DOHH2 (cell line): ENCODE results near the gene RNF125.

Experiments
- EZH2phosphoT487 ChIP-seq: fragments of 200-600 bp; sonication (generic); IDR thresholded peaks from 2 replicates; pipeline ENCODE4 v1.6.1; 2017; ENCODE audit warnings: borderline replicate concordance, mild to moderate bottlenecking, antibody characterized with exemption, low read length, moderate library complexity, mixed read lengths
- TF ChIP-seq, protein P1 (sequence below): fragments of 200-600 bp; sonication (generic); IDR thresholded peaks from one replicate; pipeline ENCODE4 v1.5.1; 2014; ENCODE audit warnings: antibody characterized with exemption, mild to moderate bottlenecking, low read depth, low read length; ENCODE audit not compliant: poor library complexity, severe bottlenecking

DNA sequence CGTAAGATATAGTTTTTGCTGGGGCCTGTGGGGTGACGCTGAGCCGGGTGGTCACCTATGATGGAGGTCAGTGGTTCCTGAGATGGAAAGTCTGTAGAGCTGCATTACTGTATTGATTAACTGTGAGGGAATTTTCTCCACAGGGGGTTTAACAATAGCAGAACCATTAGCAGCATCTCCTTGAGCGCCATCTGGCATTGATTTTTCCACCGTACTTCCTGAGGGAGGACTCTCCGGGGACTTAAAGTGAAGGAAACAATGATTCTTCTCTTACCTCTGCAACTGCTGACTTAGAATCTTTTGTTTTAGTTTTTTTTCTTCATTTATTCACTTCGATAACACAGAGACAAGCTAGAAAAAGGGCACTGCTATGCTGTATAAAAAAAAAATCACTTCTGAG is 22.6 kb upstream of the RNF125 start:
- TF ChIP-seq, protein P1, sequence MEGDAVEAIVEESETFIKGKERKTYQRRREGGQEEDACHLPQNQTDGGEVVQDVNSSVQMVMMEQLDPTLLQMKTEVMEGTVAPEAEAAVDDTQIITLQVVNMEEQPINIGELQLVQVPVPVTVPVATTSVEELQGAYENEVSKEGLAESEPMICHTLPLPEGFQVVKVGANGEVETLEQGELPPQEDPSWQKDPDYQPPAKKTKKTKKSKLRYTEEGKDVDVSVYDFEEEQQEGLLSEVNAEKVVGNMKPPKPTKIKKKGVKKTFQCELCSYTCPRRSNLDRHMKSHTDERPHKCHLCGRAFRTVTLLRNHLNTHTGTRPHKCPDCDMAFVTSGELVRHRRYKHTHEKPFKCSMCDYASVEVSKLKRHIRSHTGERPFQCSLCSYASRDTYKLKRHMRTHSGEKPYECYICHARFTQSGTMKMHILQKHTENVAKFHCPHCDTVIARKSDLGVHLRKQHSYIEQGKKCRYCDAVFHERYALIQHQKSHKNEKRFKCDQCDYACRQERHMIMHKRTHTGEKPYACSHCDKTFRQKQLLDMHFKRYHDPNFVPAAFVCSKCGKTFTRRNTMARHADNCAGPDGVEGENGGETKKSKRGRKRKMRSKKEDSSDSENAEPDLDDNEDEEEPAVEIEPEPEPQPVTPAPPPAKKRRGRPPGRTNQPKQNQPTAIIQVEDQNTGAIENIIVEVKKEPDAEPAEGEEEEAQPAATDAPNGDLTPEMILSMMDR: no peak
- no peak for TF ChIP-seq EZH2phosphoT487
